ENCODE results near the gene DOK4. TPM values are rescaled to one million over a fixed set of nuclear protein-coding genes. Genes with fewer than 3 reads are reported as not detected.

DOK4 gene
- total and polyA plus RNA-seq, 2 of the 8 experiments (the other 6 are each of a cell fraction or from before 2014, with no cell fraction given): 24.0 to 28.9 TPM

Other genes with a start within 250 kb of the DOK4 start
- 13.6 and 13.7 TPM in 2 replicates for gene ARL2BP, start 241.2 kb downstream of the DOK4 start, total RNA-seq (2021; fragmentation: NEBNext Ultra II Directional; extraction: Animal tissue kit (Norgen Biotek cat#: 25700))
- 13.3 and 18.3 TPM in 2 replicates for gene ARL2BP, start 241.2 kb downstream of the DOK4 start, polyA plus RNA-seq (2011; rRNA removed)
- gene PLLP, start 201.8 kb downstream of the DOK4 start, total RNA-seq (2021; fragmentation: NEBNext Ultra II Directional; extraction: Animal tissue kit (Norgen Biotek cat#: 25700)): 2.3 and 2.9 TPM in 2 replicates
- 9.7 and 10.6 TPM in 2 replicates for gene PLLP, start 201.8 kb downstream of the DOK4 start, polyA plus RNA-seq (2011; rRNA removed)
- gene CCL22, start 127.7 kb downstream of the DOK4 start, total RNA-seq (2021; fragmentation: NEBNext Ultra II Directional; extraction: Animal tissue kit (Norgen Biotek cat#: 25700)): not detected in 2 replicates
- gene CCL22, start 127.7 kb downstream of the DOK4 start, polyA plus RNA-seq (2011; rRNA removed): not detected in 2 replicates
- 1.4 and 1.9 TPM in 2 replicates for gene CX3CL1, start 114.0 kb downstream of the DOK4 start, total RNA-seq (2021; fragmentation: NEBNext Ultra II Directional; extraction: Animal tissue kit (Norgen Biotek cat#: 25700))
- gene CX3CL1, start 114.0 kb downstream of the DOK4 start, polyA plus RNA-seq (2011; rRNA removed): 3.0 and 3.2 TPM in 2 replicates
- not detected in 2 replicates for gene CCL17, start 81.7 kb downstream of the DOK4 start, total RNA-seq (2021; fragmentation: NEBNext Ultra II Directional; extraction: Animal tissue kit (Norgen Biotek cat#: 25700))
- not detected in 2 replicates for gene CCL17, start 81.7 kb downstream of the DOK4 start, polyA plus RNA-seq (2011; rRNA removed)
- gene CIAPIN1, start 39.1 kb downstream of the DOK4 start, total RNA-seq (2021; fragmentation: NEBNext Ultra II Directional; extraction: Animal tissue kit (Norgen Biotek cat#: 25700)): 83.6 and 90.7 TPM in 2 replicates
- gene CIAPIN1, start 39.1 kb downstream of the DOK4 start, polyA plus RNA-seq (2011; rRNA removed): 64.0 and 76.8 TPM in 2 replicates
- gene COQ9, start 39.0 kb downstream of the DOK4 start, total RNA-seq (2021; fragmentation: NEBNext Ultra II Directional; extraction: Animal tissue kit (Norgen Biotek cat#: 25700)): 31.7 and 33.3 TPM in 2 replicates
- 47.9 and 60.3 TPM in 2 replicates for gene COQ9, start 39.0 kb downstream of the DOK4 start, polyA plus RNA-seq (2011; rRNA removed)
- gene POLR2C, start 23.8 kb downstream of the DOK4 start, total RNA-seq (2021; fragmentation: NEBNext Ultra II Directional; extraction: Animal tissue kit (Norgen Biotek cat#: 25700)): 71.2 and 72.5 TPM in 2 replicates
- 132 and 149 TPM in 2 replicates for gene POLR2C, start 23.8 kb downstream of the DOK4 start, polyA plus RNA-seq (2011; rRNA removed)
- 3.5 and 4.0 TPM in 2 replicates for gene CCDC102A, start 50.1 kb upstream of the DOK4 start, total RNA-seq (2021; fragmentation: NEBNext Ultra II Directional; extraction: Animal tissue kit (Norgen Biotek cat#: 25700))
- gene CCDC102A, start 50.1 kb upstream of the DOK4 start, polyA plus RNA-seq (2011; rRNA removed): 7.5 and 10.5 TPM in 2 replicates
- 8.6 and 10.5 TPM in 2 replicates for gene ADGRG5, start 56.1 kb upstream of the DOK4 start, total RNA-seq (2021; fragmentation: NEBNext Ultra II Directional; extraction: Animal tissue kit (Norgen Biotek cat#: 25700))
- gene ADGRG5, start 56.1 kb upstream of the DOK4 start, polyA plus RNA-seq (2011; rRNA removed): 14.8 and 16.5 TPM in 2 replicates
- gene ADGRG1, start 142.1 kb upstream of the DOK4 start, total RNA-seq (2021; fragmentation: NEBNext Ultra II Directional; extraction: Animal tissue kit (Norgen Biotek cat#: 25700)): 0.78 and 1.3 TPM in 2 replicates
- gene ADGRG1, start 142.1 kb upstream of the DOK4 start, polyA plus RNA-seq (2011; rRNA removed): 2.6 and 2.9 TPM in 2 replicates
- 0.15 and 0.28 TPM in 2 replicates for gene ADGRG3, start 181.8 kb upstream of the DOK4 start, total RNA-seq (2021; fragmentation: NEBNext Ultra II Directional; extraction: Animal tissue kit (Norgen Biotek cat#: 25700))
- 0.94 and 0.98 TPM in 2 replicates for gene ADGRG3, start 181.8 kb upstream of the DOK4 start, polyA plus RNA-seq (2011; rRNA removed)
- gene DRC7, start 208.3 kb upstream of the DOK4 start, total RNA-seq (2021; fragmentation: NEBNext Ultra II Directional; extraction: Animal tissue kit (Norgen Biotek cat#: 25700)): not detected in 2 replicates
- gene DRC7, start 208.3 kb upstream of the DOK4 start, polyA plus RNA-seq (2011; rRNA removed): 0.13 and 0.14 TPM in 2 replicates
- gene KATNB1, start 249.3 kb upstream of the DOK4 start, total RNA-seq (2021; fragmentation: NEBNext Ultra II Directional; extraction: Animal tissue kit (Norgen Biotek cat#: 25700)): 50.2 and 50.3 TPM in 2 replicates
- gene KATNB1, start 249.3 kb upstream of the DOK4 start, polyA plus RNA-seq (2011; rRNA removed): 60.4 and 88.4 TPM in 2 replicates

All from H1 (cell line).